Measurements from ENCODE around the gene KRT81.

GRCh38 chr12:52323001-52323400, 31.7 kb upstream of the KRT81 start:
- TF ChIP-seq CTCF (IDR thresholded peaks at IDR 0.05; ENCODE audit: low read depth, low read length, poor library complexity, severe bottlenecking): no peak
- TF ChIP-seq EZH2phosphoT487 (IDR thresholded peaks at IDR 0.05; ENCODE audit: borderline replicate concordance, low read length): no peak

All from DOHH2 (cell line).